GM21825 (cell line): ENCODE results near the gene TMEM72.
"Not testable (repeated sequence)": the region's sequence is repeated elsewhere in the genome, so short reads cannot be mapped to it uniquely, and the experiment has no call there.

ENCODE experiments used
- ATAC-seq: cut with Tn5 transposase; IDR thresholded peaks from one replicate; pipeline ENCODE4 v1.9.1; 2021; ENCODE audit warnings: mild to moderate bottlenecking, moderate library complexity; ENCODE audit not compliant: unreplicated experiment

The TMEM72 gene

DNA sequence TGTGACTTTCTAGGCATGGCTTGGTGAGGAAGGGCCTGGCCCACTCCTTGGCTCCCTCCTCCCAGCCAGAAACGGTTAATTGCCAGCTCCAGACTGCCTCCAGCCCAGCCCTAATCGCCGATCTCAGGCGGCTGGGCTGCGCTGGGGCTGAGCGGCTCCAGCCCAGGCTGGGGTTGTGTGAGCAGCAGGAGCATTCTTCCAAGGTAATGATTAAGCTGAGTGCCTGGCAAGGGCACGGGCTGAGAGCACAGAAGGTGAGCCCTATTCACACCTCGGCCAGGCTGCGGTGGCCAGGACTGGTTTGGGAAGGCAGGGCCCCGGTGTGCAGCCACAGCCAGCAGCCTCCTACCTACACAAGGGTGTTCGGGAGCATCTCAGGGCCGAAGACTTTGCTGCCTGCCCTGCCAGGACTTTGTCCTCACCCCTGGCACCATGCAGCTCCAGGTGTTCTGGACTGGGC, at the start of gene TMEM72:
TSS of gene TMEM72 (plus strand) at position 257 of the 460 bp plus-strand sequence. CDS start at position 433, 176 bp downstream.
- ATAC-seq, result no peak

GRCh38 chr10:44862006-44862751, 49.0 kb upstream of the TMEM72 start:
- no peak for ATAC-seq

DNA sequence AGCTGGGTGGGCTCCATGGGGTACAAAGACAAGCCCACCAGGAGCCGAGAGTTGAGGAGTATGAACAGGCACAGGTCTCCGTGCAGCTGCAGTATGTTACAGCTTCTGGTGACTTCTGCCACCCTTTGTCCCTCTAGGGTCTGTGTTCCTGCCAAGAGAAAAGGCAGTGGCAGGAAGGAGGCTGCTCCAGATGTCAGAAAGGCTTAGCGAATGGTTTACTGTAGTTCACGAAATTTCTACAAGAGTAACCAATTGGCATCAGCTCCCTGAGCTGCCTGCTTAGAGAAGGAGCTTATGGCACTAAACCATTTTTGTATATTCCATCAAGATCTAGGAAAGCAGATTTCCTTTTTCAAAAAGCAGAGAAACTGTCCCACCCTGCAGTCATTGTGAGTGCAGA, 48.2 kb upstream of the TMEM72 start:
- ATAC-seq, result no peak

GRCh38 chr10:44863344-44864047, 47.6 kb upstream of the TMEM72 start:
- no peak for ATAC-seq

GRCh38 chr10:44864051-44864450, 47.1 kb upstream of the TMEM72 start:
- ATAC-seq, result no peak

- ATAC-seq, result peak; percentile 91
These were observed 46.4 kb upstream of the TMEM72 start for GRCh38 chr10:44864637-44865288.

GRCh38 chr10:44865289-44865671, 45.9 kb upstream of the TMEM72 start:
- no peak for ATAC-seq

DNA sequence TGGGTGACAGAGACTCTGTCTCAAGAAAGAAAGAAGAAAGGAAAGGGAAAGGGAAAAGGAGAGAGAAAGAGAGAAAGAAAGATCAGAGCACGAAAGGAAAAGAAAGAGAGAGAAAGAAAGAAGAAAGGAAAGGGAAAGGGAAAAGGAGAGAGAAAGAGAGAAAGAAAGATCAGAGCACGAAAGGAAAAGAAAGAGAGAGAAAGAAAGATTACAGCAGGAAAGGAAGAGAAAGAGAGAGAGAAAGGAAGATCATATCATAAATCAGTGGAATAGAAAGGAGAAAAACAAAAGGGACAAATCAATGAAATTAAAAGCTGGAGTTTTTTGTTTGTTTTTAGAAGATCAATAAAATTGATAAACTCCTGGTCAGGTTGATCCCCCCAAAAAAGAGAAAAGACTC, 44.8 kb upstream of the TMEM72 start:
- not testable (repeated sequence) for ATAC-seq

- no peak for ATAC-seq
These were observed 41.1 kb upstream of the TMEM72 start for GRCh38 chr10:44870031-44870430.

GRCh38 chr10:44873160-44873559, 38.0 kb upstream of the TMEM72 start:
- no peak for ATAC-seq

DNA sequence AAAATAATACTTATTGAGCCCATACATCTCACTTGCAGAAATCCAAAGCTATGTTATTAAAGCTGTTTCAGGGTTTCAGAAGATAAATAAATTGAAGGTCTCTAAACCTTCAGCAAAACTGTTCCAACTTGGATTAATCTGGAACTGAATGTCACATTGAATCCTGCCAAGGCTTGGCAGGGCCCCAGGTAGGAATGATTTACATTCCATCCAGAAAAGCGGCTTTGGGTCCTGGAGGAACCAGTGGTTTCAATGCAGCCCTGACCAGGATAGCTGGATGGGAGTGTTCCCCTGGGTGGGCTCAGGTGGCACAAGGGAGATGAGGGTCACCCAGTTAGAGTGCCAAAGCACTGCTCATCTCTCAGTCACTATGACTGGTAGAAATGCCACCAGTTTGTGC, 37.0 kb upstream of the TMEM72 start:
- no peak for ATAC-seq

GRCh38 chr10:44878706-44879530, 32.2 kb upstream of the TMEM72 start:
- peak; percentile 79 for ATAC-seq

DNA sequence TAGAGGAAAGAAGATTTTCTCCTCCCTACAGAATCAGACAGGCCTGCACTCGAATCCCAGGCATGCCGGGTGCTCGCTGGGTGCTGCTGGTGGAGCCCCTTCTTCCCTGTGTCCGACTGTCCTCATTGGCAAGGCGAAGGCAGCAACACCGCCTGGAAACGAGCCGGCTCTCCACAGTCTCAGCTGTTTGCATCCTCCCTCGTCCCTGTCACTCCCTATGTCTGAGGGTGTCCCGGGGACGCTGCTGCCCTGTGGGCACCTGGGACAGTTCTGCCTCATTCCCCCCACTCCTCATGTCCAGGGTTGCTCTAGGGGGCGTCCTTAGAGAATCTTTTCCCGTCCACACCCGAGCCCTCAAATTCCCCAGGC, 31.6 kb upstream of the TMEM72 start:
- no peak for ATAC-seq

- ATAC-seq, result no peak
These were observed 30.9 kb upstream of the TMEM72 start for GRCh38 chr10:44880090-44880715.

GRCh38 chr10:44881649-44882048, 29.5 kb upstream of the TMEM72 start:
- no peak for ATAC-seq

DNA sequence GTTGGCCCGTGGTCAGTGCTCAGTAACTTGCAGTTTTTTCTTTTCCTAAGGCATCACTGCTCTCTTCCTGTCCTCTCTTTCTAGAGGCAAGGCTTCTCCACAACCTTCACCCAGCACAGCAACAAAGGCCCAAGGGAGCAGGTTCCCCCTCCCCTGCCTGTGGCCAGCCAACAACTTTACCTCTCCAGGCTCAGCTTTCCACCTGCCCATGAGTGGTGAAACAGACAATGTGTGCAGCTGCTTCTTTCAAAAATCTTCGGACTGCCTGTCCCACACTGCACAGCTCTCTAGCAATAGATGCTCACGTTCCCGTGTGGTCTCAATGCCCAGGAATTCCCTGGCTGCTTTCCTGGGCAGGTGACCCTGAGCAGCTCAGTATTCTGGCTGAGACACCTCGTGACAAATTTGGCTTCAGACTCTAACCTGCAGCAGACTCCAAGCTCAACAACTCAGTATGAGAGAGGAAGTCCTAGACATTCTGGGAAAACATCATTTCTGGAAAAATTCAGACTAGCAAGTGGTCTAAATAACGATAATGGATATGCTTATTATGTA, 28.9 kb upstream of the TMEM72 start:
- ATAC-seq, result no peak

DNA sequence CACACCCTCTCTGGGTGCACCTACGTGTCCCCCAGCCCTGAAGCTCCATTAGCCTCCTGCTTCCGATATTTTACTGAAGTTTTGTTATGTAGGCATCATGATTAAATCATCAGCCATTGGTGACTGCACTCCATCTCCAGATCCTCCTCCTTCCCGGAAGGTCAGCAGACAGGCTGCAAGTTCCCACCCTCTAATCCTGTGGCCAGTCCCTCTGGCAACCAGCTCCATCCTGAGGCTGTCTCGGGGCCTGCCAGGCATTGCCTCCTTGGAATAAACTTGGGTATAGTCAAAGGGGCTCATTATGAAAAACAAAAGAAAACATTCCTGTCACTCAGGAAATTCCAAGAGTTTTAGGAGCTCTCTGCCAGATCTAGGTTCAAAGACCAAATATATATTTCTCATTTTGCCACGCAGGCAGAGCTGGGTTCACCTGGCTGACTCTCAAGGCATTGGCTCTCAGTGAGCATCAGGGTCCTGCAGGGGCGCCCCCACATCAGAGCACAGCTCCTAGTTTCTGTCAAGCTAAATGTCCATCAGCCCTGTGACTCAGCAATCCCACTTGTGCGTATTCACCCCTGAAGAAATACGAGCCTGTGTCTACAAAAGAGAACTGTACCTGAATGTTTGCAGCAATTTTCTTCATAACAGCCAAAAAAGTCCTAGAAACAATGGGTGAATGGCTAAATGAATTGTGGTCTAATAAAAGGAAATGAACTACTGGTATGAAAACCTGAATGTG, 27.4 kb upstream of the TMEM72 start:
- ATAC-seq, result no peak

- no peak for ATAC-seq
These were observed 25.4 kb upstream of the TMEM72 start for GRCh38 chr10:44885710-44886109.

DNA sequence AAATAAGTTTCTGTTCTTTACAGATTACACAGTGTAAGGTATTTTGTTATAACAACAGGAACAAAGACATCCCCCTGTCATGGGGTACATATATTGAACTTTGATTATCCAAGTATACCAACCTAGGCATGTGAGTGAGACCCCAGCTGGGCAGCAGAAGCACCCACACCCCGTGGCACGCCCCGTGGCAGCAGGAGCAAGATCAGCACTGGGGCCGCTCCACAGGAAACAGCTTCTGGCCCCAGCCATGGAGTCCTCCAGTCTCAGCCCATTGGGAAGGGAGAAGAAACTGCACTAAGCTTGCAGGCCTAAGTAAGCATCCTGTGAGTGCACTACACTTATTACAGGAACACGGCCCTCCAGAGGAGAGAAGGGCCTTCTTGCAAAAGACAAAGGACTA, 24.2 kb upstream of the TMEM72 start:
- no peak for ATAC-seq

- ATAC-seq, result no peak
These were observed 22.3 kb upstream of the TMEM72 start for GRCh38 chr10:44888886-44889285.
